HG03108 (cell line): ENCODE data around the gene KIAA0930.
A peak's percentile ranks its signal among the peaks of the same experiment; 100 is the strongest.
"Not testable (repeated sequence)": the region's sequence is repeated elsewhere in the genome, so short reads cannot be mapped to it uniquely, and the experiment has no call there.

Experiments used
- ATAC-seq: cut with Tn5 transposase; IDR thresholded peaks from one replicate; pipeline ENCODE4 v1.9.1; 2021; ENCODE audit warnings: moderate library complexity; ENCODE audit not compliant: unreplicated experiment

Gene KIAA0930

GRCh38 chr22:45263463-45264269 lies 23.0 kb upstream of the KIAA0930 start:
- ATAC-seq: peak; percentile 74

- ATAC-seq: peak; percentile 26
Measured at GRCh38 chr22:45262931-45263462, 22.3 kb upstream of the KIAA0930 start.

GRCh38 chr22:45262195-45262930 lies 21.7 kb upstream of the KIAA0930 start:
- no peak for ATAC-seq

GRCh38 chr22:45261407-45262088 lies 20.9 kb upstream of the KIAA0930 start:
- no peak for ATAC-seq

GRCh38 chr22:45260395-45260759 lies 19.7 kb upstream of the KIAA0930 start:
- ATAC-seq: not testable (repeated sequence)

- ATAC-seq: no peak
Measured at GRCh38 chr22:45259754-45260394, 19.2 kb upstream of the KIAA0930 start.

- not testable (repeated sequence) for ATAC-seq
Measured at GRCh38 chr22:45257941-45258340, 17.2 kb upstream of the KIAA0930 start.

GRCh38 chr22:45254789-45255278 lies 14.1 kb upstream of the KIAA0930 start:
- ATAC-seq: no peak

- ATAC-seq: no peak
Measured at GRCh38 chr22:45254388-45254787, 13.7 kb upstream of the KIAA0930 start.

- no peak for ATAC-seq
Measured at GRCh38 chr22:45253039-45253641, 12.4 kb upstream of the KIAA0930 start.

- ATAC-seq: no peak
Measured at GRCh38 chr22:45251825-45252224, 11.1 kb upstream of the KIAA0930 start.

- peak; percentile 77 for ATAC-seq
Measured at GRCh38 chr22:45248832-45249561, 8.3 kb upstream of the KIAA0930 start.

GRCh38 chr22:45246060-45246985 lies 5.6 kb upstream of the KIAA0930 start:
- no peak for ATAC-seq

- no peak for ATAC-seq
Measured at GRCh38 chr22:45244916-45245315, 4.2 kb upstream of the KIAA0930 start.

- no peak for ATAC-seq
Measured at GRCh38 chr22:45242778-45243191, 2.1 kb upstream of the KIAA0930 start.

- ATAC-seq: no peak
Measured at GRCh38 chr22:45240104-45240809, 437 bp downstream of the KIAA0930 start.

GRCh38 chr22:45239681-45240051 lies 1.0 kb downstream of the KIAA0930 start:
- no peak for ATAC-seq
